ENCODE data around the gene SLC38A2.

GRCh38 chr12:46363582-46364299 lies 8.8 kb downstream of the SLC38A2 start:
- no peak for TF ChIP-seq CTCF (conservative IDR thresholded peaks at IDR 0.05; ENCODE audit: low read length)
- no peak for TF ChIP-seq EZH2phosphoT487 (IDR thresholded peaks at IDR 0.05; ENCODE audit: borderline replicate concordance, low read depth, low read length)
